GM12878 (cell line): Measurements from ENCODE around the gene PSTPIP2. TPM values are rescaled to one million over a fixed set of nuclear protein-coding genes. Genes with fewer than 3 reads are reported as not detected.

Experiments used
- BHLHE40 ChIP-seq, 2 experiments: fragments of 450-650 bp in 1 of 2; IDR thresholded peaks; 2 replicates each; pipeline ENCODE4 v1.6.1; 2011 to 2017; ENCODE audit warnings: low read depth in 2 of 2, borderline replicate concordance in 1 of 2, improper control_type of control experiment in 1 of 2, low read length in 1 of 2, mild to moderate bottlenecking in 1 of 2
- CHD4 ChIP-seq: fragments of 200-600 bp; sonication (generic); IDR thresholded peaks from 2 replicates; pipeline ENCODE4 v1.6.1; 2016; ENCODE audit warnings: mild to moderate bottlenecking
- CUX1 ChIP-seq: IDR thresholded peaks from 2 replicates; pipeline ENCODE4 v1.6.1; 2012; ENCODE audit warnings: improper control_type of control experiment, low read depth, low read length; ENCODE audit not compliant: insufficient replicate concordance
- ETV6 ChIP-seq, 2 experiments: fragments of 450-650 bp in 1 of 2; IDR thresholded peaks in 1 of 2; conservative IDR thresholded peaks in 1 of 2; 2 replicates each; pipeline ENCODE4 v1.6.1; 2014; ENCODE audit warnings: antibody characterized with exemption in 1 of 2, borderline replicate concordance in 1 of 2, low read depth in 1 of 2, mild to moderate bottlenecking in 1 of 2, moderate library complexity in 1 of 2
- GABPA ChIP-seq: IDR thresholded peaks from 2 replicates; pipeline ENCODE4 v1.6.1; 2014; ENCODE audit warnings: antibody characterized with exemption, low read depth, mild to moderate bottlenecking, inconsistent platforms
- IRF4 ChIP-seq: IDR thresholded peaks from 2 replicates; pipeline ENCODE4 v1.6.1; 2011; ENCODE audit warnings: low read depth, low read length
- NFIC ChIP-seq: IDR thresholded peaks from 2 replicates; pipeline ENCODE4 v1.6.1; 2012; ENCODE audit warnings: low read depth, mild to moderate bottlenecking, inconsistent platforms, low read length, moderate library complexity
- PKNOX1 ChIP-seq: fragments of 450-650 bp; IDR thresholded peaks from 2 replicates; pipeline ENCODE4 v1.6.1; 2016; ENCODE audit warnings: mild to moderate bottlenecking
- POLR2A ChIP-seq: IDR thresholded peaks from 2 replicates; pipeline ENCODE4 v1.6.1; 2011; ENCODE audit warnings: low read depth, mild to moderate bottlenecking, low read length
- PRDM15 ChIP-seq: fragments of 450-650 bp; formaldehyde crosslinking; IDR thresholded peaks from 2 replicates; pipeline ENCODE4 v1.4.0; 2020; ENCODE audit warnings: mild to moderate bottlenecking, moderate library complexity
- RELA ChIP-seq: fragments of 450-650 bp; IDR thresholded peaks from 2 replicates; pipeline ENCODE4 v1.8.0; 2014; ENCODE audit warnings: borderline replicate concordance; ENCODE audit not compliant: partially characterized antibody
- SMC3 ChIP-seq: IDR thresholded peaks from 2 replicates; pipeline ENCODE4 v1.6.1; 2011; ENCODE audit warnings: low read length, improper control_type of control experiment, borderline replicate concordance
- YBX1 ChIP-seq: fragments of 450-650 bp; IDR thresholded peaks from 2 replicates; pipeline ENCODE4 v1.6.1; 2016; ENCODE audit warnings: antibody characterized with exemption
- ZNF24 ChIP-seq: fragments of 450-650 bp; IDR thresholded peaks from 2 replicates; pipeline ENCODE4 v1.6.1; 2017; ENCODE audit warnings: antibody characterized with exemption, mild to moderate bottlenecking
- ZZZ3 ChIP-seq: IDR thresholded peaks from 2 replicates; pipeline ENCODE4 v1.6.1; 2011; ENCODE audit warnings: low read depth; ENCODE audit not compliant: control insufficient read depth, insufficient read length
- polyA plus RNA-seq, 11 experiments: library from polyadenylated mRNA; depleted of rRNA in 4 of 11; unstranded in 6 of 11; stranded (reverse) in 5 of 11; fragments of >200 nt; fragmentation: Nextera tagmentation in 4 of 11; fragmentation: Illumina TruSeq in 1 of 11; extraction: Ambion mirVana in 4 of 11; extraction: Trizol in 1 of 11; gene quantifications; 1 replicate in 1 of 11; 2 replicates in 10 of 11; pipeline versions ENCODE4 v1.2.1 to v1.2.3, GENCODE V29; 2011 to 2016; ENCODE audit warnings: inconsistent platforms in 2 of 11, missing spikeins in 2 of 11, low read depth in 1 of 11
- total RNA-seq, 4 experiments: library from RNA; depleted of rRNA in 3 of 4; stranded (reverse); fragments of >200 nt in 3 of 4; fragmentation: Illumina TruSeq in 1 of 4; extraction: Trizol in 1 of 4; gene quantifications; 2 replicates each; pipeline versions ENCODE4 v1.2.1 to v1.2.3, GENCODE V29; 2013 to 2021
- TF ChIP-seq, protein P1 (sequence below), 3 experiments: IDR thresholded peaks in 2 of 3; conservative IDR thresholded peaks in 1 of 3; 2 replicates each; pipeline ENCODE4 v1.5.1; 2011; ENCODE audit warnings: low read depth in 3 of 3, low read length in 3 of 3, mild to moderate bottlenecking in 3 of 3, control low read depth in 2 of 3, moderate library complexity in 2 of 3, inconsistent platforms in 1 of 3, mixed read lengths in 1 of 3; ENCODE audit not compliant: control insufficient read depth in 2 of 3, insufficient read depth in 1 of 3; ENCODE audit errors: extremely low read depth in 1 of 3
- TF ChIP-seq, protein P2 (sequence below): fragments of 450-650 bp; IDR thresholded peaks from 2 replicates; pipeline ENCODE4 v1.6.1; 2017; ENCODE audit warnings: low read depth, mild to moderate bottlenecking, moderate library complexity

PSTPIP2 gene
- total and polyA plus RNA-seq, 10 of the 15 experiments (the other 5 are each of a cell fraction or from before 2014, with no cell fraction given), result 0.69 to 38.4 (median 24.7) TPM

DNA sequence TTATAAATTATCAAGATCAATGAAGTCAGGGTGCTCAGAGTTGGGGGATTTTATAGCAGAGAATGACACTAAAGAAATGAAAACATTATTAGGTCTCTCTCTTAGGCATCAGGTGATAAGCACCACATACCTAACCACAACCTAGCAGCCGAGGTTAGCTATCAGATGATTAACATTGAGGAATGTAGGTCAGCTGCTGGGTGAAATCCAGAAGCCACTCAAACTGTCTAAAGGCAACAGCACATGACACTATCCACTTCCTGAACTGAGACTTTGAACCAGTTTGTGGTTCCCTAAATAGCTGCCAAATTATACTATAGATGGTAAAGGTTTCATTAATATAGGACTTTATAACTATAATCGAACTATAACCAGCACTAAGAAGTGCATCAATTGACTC, 109.6 kb downstream of the PSTPIP2 start (continued):
- TF ChIP-seq, protein P1, sequence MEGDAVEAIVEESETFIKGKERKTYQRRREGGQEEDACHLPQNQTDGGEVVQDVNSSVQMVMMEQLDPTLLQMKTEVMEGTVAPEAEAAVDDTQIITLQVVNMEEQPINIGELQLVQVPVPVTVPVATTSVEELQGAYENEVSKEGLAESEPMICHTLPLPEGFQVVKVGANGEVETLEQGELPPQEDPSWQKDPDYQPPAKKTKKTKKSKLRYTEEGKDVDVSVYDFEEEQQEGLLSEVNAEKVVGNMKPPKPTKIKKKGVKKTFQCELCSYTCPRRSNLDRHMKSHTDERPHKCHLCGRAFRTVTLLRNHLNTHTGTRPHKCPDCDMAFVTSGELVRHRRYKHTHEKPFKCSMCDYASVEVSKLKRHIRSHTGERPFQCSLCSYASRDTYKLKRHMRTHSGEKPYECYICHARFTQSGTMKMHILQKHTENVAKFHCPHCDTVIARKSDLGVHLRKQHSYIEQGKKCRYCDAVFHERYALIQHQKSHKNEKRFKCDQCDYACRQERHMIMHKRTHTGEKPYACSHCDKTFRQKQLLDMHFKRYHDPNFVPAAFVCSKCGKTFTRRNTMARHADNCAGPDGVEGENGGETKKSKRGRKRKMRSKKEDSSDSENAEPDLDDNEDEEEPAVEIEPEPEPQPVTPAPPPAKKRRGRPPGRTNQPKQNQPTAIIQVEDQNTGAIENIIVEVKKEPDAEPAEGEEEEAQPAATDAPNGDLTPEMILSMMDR (IDR thresholded peaks at IDR 0.05 in 2 of 3, conservative IDR thresholded peaks at IDR 0.05 in 1 of 3; ENCODE audit: control insufficient read depth in 2 of 3, extremely low read depth in 1 of 3, insufficient read depth in 1 of 3, low read depth in 3 of 3, low read length in 3 of 3), result no peak
- TF ChIP-seq, protein P2, sequence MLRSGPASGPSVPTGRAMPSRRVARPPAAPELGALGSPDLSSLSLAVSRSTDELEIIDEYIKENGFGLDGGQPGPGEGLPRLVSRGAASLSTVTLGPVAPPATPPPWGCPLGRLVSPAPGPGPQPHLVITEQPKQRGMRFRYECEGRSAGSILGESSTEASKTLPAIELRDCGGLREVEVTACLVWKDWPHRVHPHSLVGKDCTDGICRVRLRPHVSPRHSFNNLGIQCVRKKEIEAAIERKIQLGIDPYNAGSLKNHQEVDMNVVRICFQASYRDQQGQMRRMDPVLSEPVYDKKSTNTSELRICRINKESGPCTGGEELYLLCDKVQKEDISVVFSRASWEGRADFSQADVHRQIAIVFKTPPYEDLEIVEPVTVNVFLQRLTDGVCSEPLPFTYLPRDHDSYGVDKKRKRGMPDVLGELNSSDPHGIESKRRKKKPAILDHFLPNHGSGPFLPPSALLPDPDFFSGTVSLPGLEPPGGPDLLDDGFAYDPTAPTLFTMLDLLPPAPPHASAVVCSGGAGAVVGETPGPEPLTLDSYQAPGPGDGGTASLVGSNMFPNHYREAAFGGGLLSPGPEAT, result peak; percentile 89
- TF ChIP-seq CUX1 (no peak), POLR2A (no peak), ZZZ3 (no peak), NFIC (no peak), RELA (no peak), YBX1 (no peak), PRDM15 (no peak), ETV6 (conservative IDR thresholded peaks at IDR 0.05 in 1 of 2, IDR thresholded peaks at IDR 0.05 in 1 of 2; ENCODE audit: borderline replicate concordance in 1 of 2, low read depth in 1 of 2) (no peak), ZNF24 (no peak), IRF4 (no peak), GABPA (no peak), CHD4 (no peak), BHLHE40 (IDR thresholded peaks at IDR 0.05; ENCODE audit: borderline replicate concordance in 1 of 2, low read depth in 2 of 2, low read length in 1 of 2) (peak; percentile 83 to 90), PKNOX1 (peak; percentile 59; the same call in 1 of the 2 replicates), SMC3 (no peak)
